B cell (primary cell): Measurements from ENCODE around the gene ZNF763. TPM values are rescaled to one million over a fixed set of nuclear protein-coding genes. Genes with fewer than 3 reads are reported as not detected.

Experiments
- ATAC-seq: fragments of 200-7000 bp; cut with Tn5 transposase; one replicate; pipeline ENCODE4 v1.10.0; 2021; ENCODE audit warnings: low read depth, mild to moderate bottlenecking, moderate number of reproducible peaks, moderate library complexity
- CTCF ChIA-PET: fragments of 350-600 bp; sonication (Branson Sonifier 250); formaldehyde crosslinking; loops from one replicate; lab custom pipeline; 2021; ENCODE audit warnings: antibody characterized with exemption, inconsistent platforms; lab: Charles Lee
- POLR2A ChIA-PET: fragments of 350-600 bp; sonication (Branson Sonifier 250); formaldehyde crosslinking; loops from one replicate; lab custom pipeline; 2021; ENCODE audit warnings: antibody characterized with exemption; lab: Charles Lee
- DNase-seq: peaks from one replicate; pipeline ENCODE4 v3.0.0; 2013
- H2AFZ ChIP-seq: 2 replicates; pipeline ENCODE4 v1.6.1; 2012; ENCODE audit warnings: mild to moderate bottlenecking, low read depth, low read length; ENCODE audit not compliant: insufficient read depth, poor library complexity, severe bottlenecking
- H3K27ac ChIP-seq, 2 donors: 1 replicate in 1 of 2; 2 replicates in 1 of 2; pipeline ENCODE4 v1.5.1; 2012 to 2013; ENCODE audit warnings: low read length in 2 of 2, mild to moderate bottlenecking in 2 of 2, moderate library complexity in 1 of 2
- H3K27me3 ChIP-seq, 4 experiments: fragments of 200-600 bp in 1 of 4; sonication (generic) in 1 of 4; replicated peaks in 1 of 4; 1 replicate in 2 of 4; 2 replicates in 2 of 4; pipeline versions ENCODE4 v1.6.1 to v1.7.0; 2013 to 2016; ENCODE audit warnings: low read length in 3 of 4, mild to moderate bottlenecking in 2 of 4, mixed read lengths in 1 of 4, moderate library complexity in 1 of 4; ENCODE audit not compliant: insufficient read depth in 4 of 4, control insufficient read depth in 3 of 4; ENCODE audit errors: control extremely low read depth in 1 of 4
- H3K36me3 ChIP-seq, 2 experiments: replicated peaks in 1 of 2; 1 replicate in 1 of 2; 2 replicates in 1 of 2; pipeline versions ENCODE4 v1.6.1 to v1.7.1; 2013; ENCODE audit warnings: low read length in 1 of 2; ENCODE audit not compliant: insufficient read depth in 2 of 2, control insufficient read depth in 1 of 2; ENCODE audit errors: control extremely low read depth in 1 of 2, extremely low read depth in 1 of 2
- H3K4me1 ChIP-seq, 2 donors: fragments of 200-600 bp in 1 of 2; sonication (generic) in 1 of 2; 1 replicate in 1 of 2; 2 replicates in 1 of 2; pipeline versions ENCODE4 v1.5.1 to v1.6.1; 2013 to 2017; ENCODE audit warnings: low read length in 2 of 2; ENCODE audit not compliant: control insufficient read depth in 2 of 2, insufficient read depth in 2 of 2
- H3K4me2 ChIP-seq: replicated peaks from 2 replicates; pipeline ENCODE3; 2012; ENCODE audit warnings: mild to moderate bottlenecking, low read depth, low read length; ENCODE audit not compliant: poor library complexity, severe bottlenecking
- H3K4me3 ChIP-seq, 5 experiments: fragments of 200-600 bp in 1 of 5; sonication (generic) in 1 of 5; 1 replicate in 3 of 5; 2 replicates in 2 of 5; pipeline versions ENCODE4 v1.5.1 to v1.7.0; 2011 to 2016; ENCODE audit warnings: low read length in 4 of 5, mild to moderate bottlenecking in 4 of 5, low read depth in 2 of 5, control low read depth in 1 of 5, moderate library complexity in 1 of 5; ENCODE audit not compliant: insufficient read depth in 1 of 5; ENCODE audit errors: control extremely low read depth in 1 of 5, extremely low read depth in 1 of 5
- H3K79me2 ChIP-seq: fragments of 200-600 bp; sonication (generic); one replicate; pipeline ENCODE4 v1.6.0; 2016; ENCODE audit warnings: low read length; ENCODE audit not compliant: control insufficient read depth, insufficient read depth
- H3K9ac ChIP-seq: fragments of 200-600 bp; sonication (generic); 2 replicates; pipeline ENCODE4 v1.6.1; 2017; ENCODE audit warnings: mild to moderate bottlenecking, low read length, moderate library complexity
- H3K9me3 ChIP-seq, 3 donors: one replicate each; pipeline versions ENCODE4 v1.6.1 to v1.7.1; 2013; ENCODE audit warnings: low read length in 2 of 3; ENCODE audit not compliant: control insufficient read depth in 2 of 3, insufficient read depth in 1 of 3; ENCODE audit errors: control extremely low read depth in 1 of 3
- H4K20me1 ChIP-seq: 2 replicates; pipeline ENCODE4 v1.6.0; 2012; ENCODE audit warnings: mild to moderate bottlenecking, low read length; ENCODE audit not compliant: insufficient read depth, control insufficient read depth, poor library complexity, severe bottlenecking
- H3K27ac Mint-ChIP-seq: one replicate; pipeline ENCODE4 v1.8.0; 2021; ENCODE audit warnings: mixed read lengths
- H3K27me3 Mint-ChIP-seq: one replicate; pipeline ENCODE4 v1.8.0; 2021; ENCODE audit warnings: mixed read lengths
- H3K4me1 Mint-ChIP-seq: one replicate; pipeline ENCODE4 v1.8.0; 2021; ENCODE audit warnings: mixed read lengths
- H3K4me3 Mint-ChIP-seq: one replicate; pipeline ENCODE4 v1.8.0; 2021; ENCODE audit warnings: mixed read lengths
- H3K9me3 Mint-ChIP-seq: one replicate; pipeline ENCODE4 v1.8.0; 2022; ENCODE audit warnings: mixed read lengths; ENCODE audit not compliant: insufficient read depth
- EZH2 ChIP-seq: IDR thresholded peaks from 2 replicates; pipeline ENCODE4 v1.6.1; 2012; ENCODE audit warnings: borderline replicate concordance, low read depth, mild to moderate bottlenecking, moderate library complexity, low read length; ENCODE audit not compliant: insufficient read depth, poor library complexity, severe bottlenecking
- WGBS: methylation state at CpG from one replicate; pipeline ENCODE4 v1.1.5; 2013; ENCODE audit warnings: missing lambda C conversion rate; ENCODE audit not compliant: insufficient coverage; 5-methylcytosine and 5-hydroxymethylcytosine counted together
- intact Hi-C: fragments of 100-400 bp; cut with micrococcal nuclease; formaldehyde crosslinking; loops from one replicate; pipeline ENCODE4 v1.10.0; 2022
- polyA plus RNA-seq: library from polyadenylated mRNA; depleted of rRNA; stranded (reverse); fragments of >200 nt; gene quantifications from 2 replicates; pipeline ENCODE4 v1.2.3, GENCODE V29; 2012
- total RNA-seq, 2 donors: library from RNA; stranded (reverse); fragments of 120-200 nt in 1 of 2; gene quantifications; 1 replicate in 1 of 2; 2 replicates in 1 of 2; pipeline versions ENCODE4 v1.2.3 to v1.2.4, GENCODE V29; 2013 to 2022
- TF ChIP-seq, protein P1 (sequence below): fragments of 200-600 bp; IDR thresholded peaks from one replicate; pipeline ENCODE4 v1.8.0; 2022; ENCODE audit warnings: antibody characterized with exemption, mild to moderate bottlenecking

ZNF763 gene
- total and polyA plus RNA-seq, 2 donors (not counting 1 experiment from before 2014, with no cell fraction given), result 3.0 to 14.2 TPM

DNA sequence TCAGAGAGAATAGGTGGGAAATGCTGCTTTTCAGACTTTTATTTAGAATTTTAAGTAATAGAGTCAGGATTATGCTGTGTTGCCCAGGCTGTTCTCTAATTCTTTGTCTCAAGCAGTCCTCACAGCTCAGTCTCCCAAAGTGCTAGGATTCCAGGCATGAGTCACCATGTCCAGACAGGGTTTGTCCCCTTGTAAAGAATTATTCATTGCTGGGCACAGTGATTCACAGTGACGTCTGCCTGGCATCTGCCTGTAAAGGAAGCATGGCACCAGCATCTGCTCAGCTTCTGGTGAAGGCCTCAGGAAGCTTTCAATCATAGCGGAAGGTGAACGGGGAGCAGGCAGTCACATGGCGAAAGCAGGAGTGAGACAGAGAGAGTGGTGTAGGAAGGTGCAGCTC, 17.7 kb downstream of the ZNF763 start:
- Histone ChIP-seq H2AFZ (no peak overlapping the region), H3K4me3 (no peak overlapping the region), H3K27me3 (no peaks in the 10 kb centered on the region), H3K36me3 (peaks cover 6 to 14% of the 10 kb centered on the region in 2 experiments), H3K79me2 (peaks cover under 1% of the 10 kb centered on the region), H3K4me1 (peaks cover 3 to 13% of the 10 kb centered on the region in 2 donors), H3K4me2 (no peak overlapping the region), H3K9me3 (peaks cover 13 to 51% (median 35%) of the 10 kb centered on the region in 3 donors), H4K20me1 (no peaks in the 10 kb centered on the region), H3K27ac (no peak overlapping the region), H3K9ac (no peak overlapping the region)
- Mint-ChIP-seq H3K27ac (no peak overlapping the region), H3K4me3 (no peak overlapping the region), H3K9me3 (peaks cover 14% of the 10 kb centered on the region), H3K27me3 (no peaks in the 10 kb centered on the region), H3K4me1 (peaks cover 9% of the 10 kb centered on the region)
- TF ChIP-seq EZH2, result no peak
- TF ChIP-seq, protein P1, sequence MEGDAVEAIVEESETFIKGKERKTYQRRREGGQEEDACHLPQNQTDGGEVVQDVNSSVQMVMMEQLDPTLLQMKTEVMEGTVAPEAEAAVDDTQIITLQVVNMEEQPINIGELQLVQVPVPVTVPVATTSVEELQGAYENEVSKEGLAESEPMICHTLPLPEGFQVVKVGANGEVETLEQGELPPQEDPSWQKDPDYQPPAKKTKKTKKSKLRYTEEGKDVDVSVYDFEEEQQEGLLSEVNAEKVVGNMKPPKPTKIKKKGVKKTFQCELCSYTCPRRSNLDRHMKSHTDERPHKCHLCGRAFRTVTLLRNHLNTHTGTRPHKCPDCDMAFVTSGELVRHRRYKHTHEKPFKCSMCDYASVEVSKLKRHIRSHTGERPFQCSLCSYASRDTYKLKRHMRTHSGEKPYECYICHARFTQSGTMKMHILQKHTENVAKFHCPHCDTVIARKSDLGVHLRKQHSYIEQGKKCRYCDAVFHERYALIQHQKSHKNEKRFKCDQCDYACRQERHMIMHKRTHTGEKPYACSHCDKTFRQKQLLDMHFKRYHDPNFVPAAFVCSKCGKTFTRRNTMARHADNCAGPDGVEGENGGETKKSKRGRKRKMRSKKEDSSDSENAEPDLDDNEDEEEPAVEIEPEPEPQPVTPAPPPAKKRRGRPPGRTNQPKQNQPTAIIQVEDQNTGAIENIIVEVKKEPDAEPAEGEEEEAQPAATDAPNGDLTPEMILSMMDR, result no peak
- DNase-seq, result no peak
- no peak for ATAC-seq
- 71% methylated on average over 1 of the region's 4 CpGs for WGBS
- CTCF ChIA-PET, result interaction anchor here (0.8 to 2.7 kb wide), 3 partner anchors 19 to 74 kb away, joined by 3 to 7 read pairs (median 4); no protein-coding TSS in a partner anchor
- POLR2A ChIA-PET, result interaction anchor here (0.6 kb wide), 1 partner anchor 89 kb away, joined by 3 read pairs; no protein-coding TSS in a partner anchor
- intact Hi-C loops, result no loop called here

DNA sequence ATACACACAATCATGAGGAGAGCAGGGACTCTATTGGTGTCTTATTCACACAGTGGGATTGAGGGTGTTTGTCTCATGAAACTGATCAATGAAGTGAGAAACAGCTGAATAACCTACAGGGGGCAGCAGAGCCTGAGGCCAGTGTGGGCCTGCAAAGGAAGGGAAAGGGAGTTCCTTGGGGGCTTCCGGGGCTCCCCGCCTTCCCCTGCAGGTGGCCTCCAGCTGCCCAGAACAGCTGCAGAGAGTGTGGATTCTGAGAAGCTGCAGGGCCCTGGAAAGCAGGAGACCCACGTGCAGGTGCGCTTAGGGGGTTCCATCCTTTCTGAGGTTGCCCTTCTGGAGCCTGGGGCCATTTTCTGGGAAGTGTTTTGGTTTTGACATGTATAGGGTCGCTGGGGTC, 20.1 kb downstream of the ZNF763 start:
- DNase-seq, result peak; percentile 30
- no peak overlapping the region for H3K9ac ChIP-seq
- 41% methylated on average over 5 of the region's 5 CpGs for WGBS
- peaks cover 4 to 29% (median 27%) of the 10 kb centered on the region in 3 donors for H3K9me3 ChIP-seq
- H3K4me1 ChIP-seq, result peaks cover 3 to 13% of the 10 kb centered on the region in 2 donors
- no peaks in the 10 kb centered on the region for H3K36me3 ChIP-seq
- ChIA-PET POLR2A (no interaction called here), CTCF (interaction anchor here (1.0 to 7.2 kb wide), 4 partner anchors 21 to 132 kb away, joined by 3 to 173 read pairs (median 5); partner anchors contain the start of gene ZNF700)
- intact Hi-C loops, result loop anchor here (5.0 kb wide), 1 partner anchor 173 kb away; the partner anchor contains the start of gene ZNF440
- peaks cover 17% of the 10 kb centered on the region for H3K4me1 Mint-ChIP-seq
- no peak for TF ChIP-seq EZH2
- TF ChIP-seq, protein P1, result peak; percentile 20
- H3K79me2 ChIP-seq, result peaks cover 15% of the 10 kb centered on the region
- H3K9me3 Mint-ChIP-seq, result no peaks in the 10 kb centered on the region
- no peaks in the 10 kb centered on the region for H3K27me3 ChIP-seq
- H4K20me1 ChIP-seq, result peaks cover 8% of the 10 kb centered on the region
- no peak overlapping the region for H2AFZ ChIP-seq
- H3K4me3 ChIP-seq, result no peak overlapping the region
- no peak for ATAC-seq
- H3K27me3 Mint-ChIP-seq, result no peaks in the 10 kb centered on the region
- H3K27ac ChIP-seq, result no peak overlapping the region
- no peak overlapping the region for H3K4me2 ChIP-seq
- no peak overlapping the region for H3K27ac Mint-ChIP-seq
- H3K4me3 Mint-ChIP-seq, result no peak overlapping the region
